Heart right ventricle (tissue), 16 donors: ENCODE data around the gene CPNE2. TPM values are rescaled to one million over a fixed set of nuclear protein-coding genes. Genes with fewer than 3 reads are reported as not detected.

ENCODE experiments used
- ATAC-seq, 8 donors: fragments of 200-7000 bp; cut with Tn5 transposase; one replicate each; pipeline ENCODE4 v1.9.1; 2020; ENCODE audit warnings: mild to moderate bottlenecking in 8 of 8, moderate library complexity in 8 of 8, moderate number of reproducible peaks in 1 of 8
- DNase-seq, 2 donors: peaks; one replicate each; pipeline ENCODE4 v3.0.0-alpha.2; 2020
- H3K27ac ChIP-seq, 10 donors: fragments of 200-600 bp; sonication (generic) in 2 of 10; one replicate each; pipeline versions ENCODE4 v1.5.0 to v1.8.0; 2020 to 2022; ENCODE audit warnings: mild to moderate bottlenecking in 3 of 10
- H3K27me3 ChIP-seq, 7 donors: fragments of 200-600 bp; one replicate each; pipeline ENCODE4 v1.8.0; 2021 to 2022; ENCODE audit warnings: mild to moderate bottlenecking in 2 of 7
- H3K36me3 ChIP-seq, 9 donors: fragments of 200-600 bp; sonication (generic) in 1 of 9; one replicate each; pipeline versions ENCODE4 v1.5.0 to v1.8.0; 2020 to 2022; ENCODE audit warnings: mild to moderate bottlenecking in 2 of 9
- H3K4me1 ChIP-seq, 9 donors: fragments of 200-600 bp; sonication (generic) in 1 of 9; one replicate each; pipeline versions ENCODE4 v1.5.0 to v1.8.0; 2020 to 2022; ENCODE audit warnings: mild to moderate bottlenecking in 4 of 9
- H3K4me3 ChIP-seq, 10 donors: fragments of 200-600 bp; sonication (generic) in 2 of 10; one replicate each; pipeline versions ENCODE4 v1.5.0 to v1.8.0; 2020 to 2022; ENCODE audit warnings: mild to moderate bottlenecking in 7 of 10, moderate library complexity in 2 of 10
- H3K9me3 ChIP-seq, 11 donors: fragments of 200-600 bp in 10 of 11; sonication (generic) in 2 of 11; one replicate each; pipeline versions ENCODE4 v1.5.0 to v1.8.0; 2013 to 2022; ENCODE audit warnings: mild to moderate bottlenecking in 2 of 11, control low read depth in 1 of 11, moderate library complexity in 1 of 11
- WGBS, 2 donors: extraction: QIAGEN DNeasy Blood & Tissue Kit; methylation state at CpG; one replicate each; pipeline ENCODE4 v1.1.7; 2013; ENCODE audit warnings: inconsistent platforms in 1 of 2; 5-methylcytosine and 5-hydroxymethylcytosine counted together
- intact Hi-C, 10 donors: fragments of 100-400 bp; cut with DNase I; formaldehyde crosslinking; loops; one replicate each; pipeline versions ENCODE4 v1.11.1 to v1.14.2; 2022
- polyA plus RNA-seq, 2 donors: library from polyadenylated mRNA; stranded (reverse); fragments of 200-250 nt; gene quantifications; one replicate each; pipeline ENCODE4 v1.2.3, GENCODE V29; 2013
- total RNA-seq, 10 donors: library from RNA; stranded (reverse); fragmentation: NEBNext Ultra II Directional in 3 of 10; extraction: Animal tissue kit (Norgen Biotek cat#: 25700) in 3 of 10; gene quantifications; one replicate each; pipeline versions ENCODE4 v1.2.1 to v1.2.4, GENCODE V29; 2021 to 2023
- TF ChIP-seq, protein P1 (sequence below), 9 donors: fragments of 200-600 bp; sonication (generic) in 2 of 9; IDR thresholded peaks; one replicate each; pipeline versions ENCODE4 v1.5.0 to v1.8.0; 2021 to 2022; ENCODE audit warnings: antibody characterized with exemption in 9 of 9, mild to moderate bottlenecking in 5 of 9, moderate library complexity in 1 of 9
- donor health status: Arrhythmogenic right ventricular cardiomyopathy.
- donor health status: ischemic (EF 13 %, LVEDD 7.1; RV severe dilation, severe dysfunction).
- donor health status: healthy with polysubstance abuse.
- donor health status: DM: no; HTN: yes; CAD: no.
- donor health status: DM: no; HTN: no; CAD: no.
- donor health status: ischemic (EF 25% LVEDD 6.9; RV normal size, moderate dysfunction).
- donor health status: ischemic (EF 25% LVEDD 5.7; RV mildly dilated, moderate dysfunction).
- donor health status: healthy.
- donor health status: DM: yes; HTN: yes; CAD: no.
- donor health status: Ischemic cardiomyopathy.
- donor health status: ischemic (EF 35%, LVEDD 5.7; RV mildly dilated, moderate dysfunction).
- donor health status: nonischemic (EF 11% LVEDD 7.7; RV severe dilation, severe dysfunction).
- donor health status: DM: yes; HTN: yes; CAD: no.
- donor health status: PGD.
- donor health status: ischemic (EF 29% LVEDD 5.4; RV normal size, mild dysfunction).
- donor health status: nonischemic (EF 23%, LVEDD 6.1; RV moderate dilation, normal function).

CPNE2 gene
- total and polyA plus RNA-seq, 12 donors: 6.5 to 32.1 (median 11.0) TPM

DNA sequence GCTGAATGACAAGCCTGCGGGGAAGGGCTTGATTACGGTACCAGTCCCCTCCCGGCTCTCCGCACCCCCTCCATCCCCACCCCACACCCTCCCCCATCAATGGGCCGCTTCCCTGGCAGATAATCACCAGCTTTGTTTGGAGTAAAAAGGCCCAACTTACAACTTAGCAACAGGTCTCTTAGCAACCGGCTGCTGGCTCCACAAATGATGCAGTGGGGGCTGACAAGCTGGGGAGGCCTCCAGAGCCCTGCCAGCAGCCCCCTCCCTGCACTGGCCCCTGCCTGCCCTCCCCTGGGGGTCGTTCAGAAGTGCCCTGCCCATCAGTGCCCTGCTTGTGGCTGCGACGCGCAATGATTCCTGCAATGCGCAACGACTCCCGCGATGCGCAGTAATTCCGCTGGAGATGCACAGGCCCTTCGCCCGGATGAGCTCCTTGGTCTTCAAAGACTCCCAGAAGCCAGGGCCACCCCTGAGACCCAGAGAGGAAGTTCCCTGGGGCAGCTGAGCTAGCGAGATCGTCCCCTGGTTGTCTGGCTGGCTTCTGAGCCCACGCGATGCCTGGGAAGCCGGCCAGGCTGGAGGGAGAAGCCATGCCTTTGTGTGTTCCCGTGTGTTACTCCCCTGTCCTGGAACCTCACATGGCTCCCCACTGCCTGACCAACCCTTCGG lies 23.3 kb downstream of the CPNE2 start:
- ATAC-seq (peak; percentile 78 to 91 (median 87)), DNase-seq (peak; percentile 80)
- H3K27ac ChIP-seq: peak overlapping the region in 6 of 10 donors; percentile 17 to 62 (median 50)
- H3K36me3 ChIP-seq: peaks cover 0 to 62% (median 6%) of the 10 kb centered on the region in 9 donors
- H3K4me3 ChIP-seq: peak overlapping the region in 1 of 10 donors; percentile 22
- intact Hi-C loops: no loop called here
- 50 to 71% methylated on average over 25 of the region's 25 CpGs for WGBS, 2 donors
- H3K4me1 ChIP-seq: peaks cover 0 to 41% (median 23%) of the 10 kb centered on the region in 9 donors
- H3K27me3 ChIP-seq: no peaks in the 10 kb centered on the region
- TF ChIP-seq, protein P1, sequence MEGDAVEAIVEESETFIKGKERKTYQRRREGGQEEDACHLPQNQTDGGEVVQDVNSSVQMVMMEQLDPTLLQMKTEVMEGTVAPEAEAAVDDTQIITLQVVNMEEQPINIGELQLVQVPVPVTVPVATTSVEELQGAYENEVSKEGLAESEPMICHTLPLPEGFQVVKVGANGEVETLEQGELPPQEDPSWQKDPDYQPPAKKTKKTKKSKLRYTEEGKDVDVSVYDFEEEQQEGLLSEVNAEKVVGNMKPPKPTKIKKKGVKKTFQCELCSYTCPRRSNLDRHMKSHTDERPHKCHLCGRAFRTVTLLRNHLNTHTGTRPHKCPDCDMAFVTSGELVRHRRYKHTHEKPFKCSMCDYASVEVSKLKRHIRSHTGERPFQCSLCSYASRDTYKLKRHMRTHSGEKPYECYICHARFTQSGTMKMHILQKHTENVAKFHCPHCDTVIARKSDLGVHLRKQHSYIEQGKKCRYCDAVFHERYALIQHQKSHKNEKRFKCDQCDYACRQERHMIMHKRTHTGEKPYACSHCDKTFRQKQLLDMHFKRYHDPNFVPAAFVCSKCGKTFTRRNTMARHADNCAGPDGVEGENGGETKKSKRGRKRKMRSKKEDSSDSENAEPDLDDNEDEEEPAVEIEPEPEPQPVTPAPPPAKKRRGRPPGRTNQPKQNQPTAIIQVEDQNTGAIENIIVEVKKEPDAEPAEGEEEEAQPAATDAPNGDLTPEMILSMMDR (IDR thresholded peaks at IDR 0.05): no peak
- H3K9me3 ChIP-seq: no peaks in the 10 kb centered on the region

DNA sequence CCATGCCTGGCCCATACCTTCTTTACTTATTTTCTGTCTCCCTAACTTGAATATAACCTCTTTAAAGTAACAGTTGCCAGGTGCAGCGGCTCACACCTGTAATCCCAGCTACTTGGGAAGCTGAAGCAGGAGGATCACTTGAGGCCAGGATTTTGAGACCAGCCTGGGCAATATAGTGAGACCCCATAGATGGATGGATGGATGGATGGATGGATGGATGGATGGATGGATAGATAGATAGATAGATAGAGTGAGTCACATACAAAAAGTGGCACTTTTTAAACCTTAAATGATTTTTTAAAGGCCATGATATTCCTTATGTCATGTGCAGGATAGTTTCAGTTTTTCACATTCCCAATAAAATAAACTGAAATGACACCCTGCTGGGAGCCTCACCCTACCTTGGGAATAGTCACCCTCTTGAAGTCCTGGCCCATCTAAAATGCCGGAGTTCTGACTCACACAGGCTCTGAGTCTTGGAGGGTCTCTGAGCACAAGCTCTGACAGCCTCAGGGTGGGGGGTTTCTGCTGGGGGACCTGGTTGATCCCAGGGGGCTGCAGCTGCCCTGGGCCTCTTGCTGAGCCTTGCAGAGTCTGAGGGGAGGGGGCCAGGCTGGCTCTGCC lies 26.2 kb downstream of the CPNE2 start:
- peaks cover 0 to 79% (median 12%) of the 10 kb centered on the region in 9 donors for H3K36me3 ChIP-seq
- intact Hi-C loops: no loop called here
- H3K27ac ChIP-seq: no peak overlapping the region
- H3K9me3 ChIP-seq: no peaks in the 10 kb centered on the region
- peaks cover 0 to 23% (median 14%) of the 10 kb centered on the region in 9 donors for H3K4me1 ChIP-seq
- TF ChIP-seq, protein P1 (IDR thresholded peaks at IDR 0.05): no peak
- 96 to 98% methylated on average over 2 of the region's 2 CpGs for WGBS, 2 donors
- no peak for DNase-seq
- H3K27me3 ChIP-seq: no peaks in the 10 kb centered on the region
- no peak overlapping the region for H3K4me3 ChIP-seq
- ATAC-seq: no peak

DNA sequence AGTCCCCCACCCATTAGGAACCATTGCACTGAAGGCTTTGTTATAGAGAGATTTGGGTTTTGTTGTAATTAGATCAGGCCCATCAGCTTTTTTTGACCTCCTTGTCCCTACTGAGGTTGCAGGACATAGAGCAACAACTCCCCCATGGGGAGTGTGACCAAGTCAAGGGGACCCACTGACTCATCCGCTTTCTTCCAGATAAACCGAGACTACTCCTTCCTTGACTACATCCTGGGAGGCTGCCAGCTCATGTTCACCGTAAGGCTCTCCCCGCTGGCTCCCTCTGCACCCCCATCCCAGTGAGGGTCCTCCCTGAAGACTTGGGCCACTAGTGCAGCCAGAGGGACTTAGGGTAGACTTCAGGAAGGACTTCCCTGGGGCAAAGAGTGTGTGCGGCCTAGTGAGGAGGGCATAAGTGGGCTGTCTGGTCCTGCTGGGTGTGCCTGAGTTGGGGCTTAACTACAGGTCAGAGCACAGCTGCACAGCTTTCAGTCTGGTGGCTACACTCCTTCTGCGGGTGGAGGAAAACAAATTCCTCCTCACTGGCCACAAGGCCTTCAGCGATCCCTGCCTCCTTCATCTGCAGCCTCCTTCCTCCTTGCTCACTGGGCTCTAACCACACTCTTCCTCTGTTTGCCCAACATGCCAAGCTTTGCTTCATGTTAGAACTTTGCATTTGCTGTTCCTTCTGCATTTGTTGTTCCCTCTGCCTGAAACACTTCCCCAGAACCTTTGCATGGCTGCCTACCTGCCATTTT lies 31.0 kb downstream of the CPNE2 start:
- intact Hi-C loops: no loop called here
- Histone ChIP-seq H3K36me3 (peaks cover 0 to 95% (median 12%) of the 10 kb centered on the region in 9 donors), H3K4me1 (peaks cover 0 to 11% (median 0%) of the 10 kb centered on the region in 9 donors), H3K9me3 (no peaks in the 10 kb centered on the region), H3K27me3 (no peaks in the 10 kb centered on the region), H3K27ac (peak overlapping the region in 1 of 10 donors; percentile 8), H3K4me3 (no peak overlapping the region)
- no peak for ATAC-seq
- DNase-seq: no peak
- 87 to 90% methylated on average over 7 of the region's 7 CpGs for WGBS, 2 donors
- TF ChIP-seq, protein P1 (IDR thresholded peaks at IDR 0.05): no peak

DNA sequence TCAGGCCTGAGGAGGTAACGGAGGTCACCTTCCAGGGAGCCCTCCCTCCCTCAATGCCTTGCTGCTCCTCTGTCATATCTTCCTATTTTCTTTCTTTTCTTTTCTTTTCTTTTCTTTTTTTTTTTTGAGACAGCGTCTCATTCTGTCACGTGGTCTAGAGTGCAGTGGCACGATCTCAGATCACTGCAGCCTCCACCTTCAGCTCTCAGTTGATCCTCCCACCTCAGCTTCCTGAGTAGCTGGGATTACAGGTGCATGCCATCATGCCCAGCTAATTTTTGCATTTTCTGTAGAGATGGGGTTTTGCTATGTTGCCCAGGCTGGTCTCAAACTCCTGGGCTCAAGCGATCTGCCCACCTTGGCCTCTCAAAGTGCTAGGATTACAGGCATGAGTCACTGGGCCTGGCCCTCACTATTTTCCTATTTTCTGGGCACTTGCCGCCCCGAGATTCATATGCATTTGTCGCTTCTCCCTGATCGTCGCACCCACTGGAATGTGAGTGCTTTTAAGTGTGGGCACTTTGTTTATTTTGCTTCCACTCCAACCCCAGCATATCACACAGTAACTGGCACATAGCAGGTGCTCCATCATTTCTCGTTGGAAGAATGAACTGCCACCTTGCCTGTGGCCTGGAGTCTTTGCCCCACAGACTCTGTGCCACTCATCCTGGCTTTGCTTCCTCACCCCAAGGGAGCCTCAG lies 31.7 kb downstream of the CPNE2 start:
- Histone ChIP-seq H3K9me3 (no peaks in the 10 kb centered on the region), H3K27me3 (no peaks in the 10 kb centered on the region), H3K4me3 (no peak overlapping the region), H3K36me3 (peaks cover 0 to 96% (median 10%) of the 10 kb centered on the region in 9 donors), H3K4me1 (peaks cover 0 to 11% (median 0%) of the 10 kb centered on the region in 9 donors), H3K27ac (peak overlapping the region in 1 of 10 donors; percentile 8)
- DNase-seq: no peak
- ATAC-seq: no peak
- intact Hi-C loops: no loop called here
- TF ChIP-seq, protein P1 (IDR thresholded peaks at IDR 0.05): no peak
- WGBS, 2 donors: 85 to 88% methylated on average over 11 of the region's 11 CpGs
